ENCODE results near the gene POMC. TPM values are rescaled to one million over a fixed set of nuclear protein-coding genes. Genes with fewer than 3 reads are reported as not detected.
"Not testable (repeated sequence)": the region's sequence is repeated elsewhere in the genome, so short reads cannot be mapped to it uniquely, and the experiment has no call there.

The POMC gene
- 1 to 10 TPM; 5.0 to 5.8 (median 5.7) TPM for polyA plus RNA-seq (ENCODE audit: insufficient read length in 3 of 3)

DNA sequence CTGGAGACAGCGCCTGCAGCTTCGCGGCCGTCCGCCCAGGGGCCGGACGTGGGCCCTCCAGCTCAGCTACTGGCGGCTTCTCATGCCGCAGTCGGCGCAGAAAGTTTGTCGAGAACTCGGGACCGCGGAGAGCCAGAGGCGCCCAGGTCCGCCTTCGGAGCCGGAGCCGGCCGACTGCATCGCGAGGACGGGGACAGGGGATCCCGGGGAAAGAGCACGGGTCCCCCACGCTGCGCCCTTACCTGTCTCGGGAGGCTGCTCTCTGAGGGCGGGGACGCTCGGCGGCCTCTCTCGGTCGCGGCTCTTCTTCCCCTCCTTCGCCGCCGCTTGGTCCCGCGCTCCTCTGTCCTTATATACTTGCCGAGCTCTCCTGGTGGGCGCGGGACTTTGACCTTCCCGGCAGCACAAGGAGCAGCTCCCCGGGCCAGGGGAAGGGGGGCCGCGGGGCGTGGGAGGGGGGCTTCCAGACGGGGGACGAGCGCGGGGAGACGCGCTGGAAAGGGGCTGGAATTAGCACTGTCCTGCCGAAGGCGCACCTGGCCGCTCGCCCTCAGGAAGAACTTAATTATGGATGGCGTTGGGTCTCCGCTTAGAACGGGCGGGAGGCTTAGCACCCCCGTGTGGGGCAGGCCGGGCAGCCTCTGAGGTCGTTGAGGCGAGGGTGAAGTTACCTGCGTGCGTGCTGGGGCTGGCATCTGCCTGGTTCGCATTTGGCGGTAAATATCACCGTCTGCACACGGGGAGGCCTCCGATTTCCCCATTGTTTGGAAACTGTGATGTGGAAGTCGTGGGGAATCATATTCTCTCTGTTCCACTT is at the start of gene POMC:
TSS of gene POMC (minus strand) at position 325 of the 817 bp plus-strand sequence. CDS start 3,808 bp downstream, outside the sequence.
- DNase-seq (ENCODE audit: low read depth in 3 of 3, low spot score in 2 of 3) = peak in 1 of 3 donors; percentile 36

- no peak for DNase-seq (ENCODE audit: low read depth in 3 of 3, low spot score in 2 of 3)
Measured at GRCh38 chr2:25218100-25218499, 49.7 kb upstream of the POMC start.

DNA sequence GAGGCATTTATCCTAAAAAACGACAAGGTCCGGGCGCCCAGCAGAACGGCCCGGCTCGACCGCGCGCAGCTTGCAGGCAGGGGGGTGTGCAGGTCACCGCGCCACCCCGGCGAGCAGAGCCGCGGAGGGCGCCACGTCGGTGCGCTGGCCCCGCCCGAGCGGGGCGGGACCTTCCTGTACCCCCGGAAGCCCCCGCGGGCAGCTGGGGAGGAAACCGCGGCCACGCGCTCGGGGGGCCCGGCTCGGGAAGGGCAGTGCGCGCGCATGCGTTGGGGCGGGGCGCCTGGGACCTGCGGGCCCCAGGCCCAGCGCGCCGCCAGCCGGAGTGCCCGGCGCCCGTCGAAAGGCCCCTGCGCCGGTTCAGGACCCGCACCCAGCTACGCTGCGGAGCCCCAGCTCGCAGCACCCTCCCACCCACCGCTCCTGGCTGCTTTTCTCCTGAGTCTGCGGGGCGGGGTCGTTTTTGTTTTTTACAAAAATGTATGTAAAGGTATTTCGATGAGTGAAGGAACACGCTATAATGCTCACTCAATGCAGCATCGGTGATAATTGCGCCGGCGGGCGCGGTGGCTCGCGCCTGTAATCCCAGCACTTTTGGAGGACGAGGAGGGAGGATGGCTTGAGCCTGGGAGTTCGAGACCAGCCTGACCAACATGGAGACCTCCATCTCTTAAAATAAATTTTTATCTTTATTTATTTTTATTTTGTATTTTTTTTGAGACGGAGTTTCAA is 47.7 kb upstream of the POMC start:
- DNase-seq (ENCODE audit: low read depth in 3 of 3, low spot score in 2 of 3) = peak in 2 of 3 donors; percentile 48 to 50

GRCh38 chr2:25215232-25215631 is 46.9 kb upstream of the POMC start:
- DNase-seq (ENCODE audit: low read depth in 3 of 3, low spot score in 2 of 3) = no peak

GRCh38 chr2:25213229-25213628 is 44.8 kb upstream of the POMC start:
- no peak for DNase-seq (ENCODE audit: low read depth in 3 of 3, low spot score in 2 of 3)

DNA sequence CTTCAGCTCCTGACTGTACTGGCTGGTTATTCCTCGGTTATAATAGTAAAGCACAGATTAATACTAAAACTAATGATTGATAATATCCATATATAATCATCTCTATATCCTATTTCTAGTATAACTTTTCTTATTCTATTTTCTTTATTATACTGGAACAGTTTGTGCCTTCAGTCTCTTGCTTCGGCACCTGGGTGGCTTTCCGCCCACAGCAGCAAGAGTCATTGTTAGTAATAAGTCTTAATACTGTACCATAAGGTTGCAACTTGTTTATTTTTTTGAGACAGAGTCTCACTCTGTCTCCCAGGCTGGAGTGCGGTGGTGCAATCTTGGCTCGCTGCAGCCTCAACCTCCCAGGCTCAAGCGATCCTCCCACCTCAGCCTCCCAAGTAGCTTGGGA is 42.5 kb upstream of the POMC start:
- not testable (repeated sequence) for DNase-seq (ENCODE audit: low read depth in 3 of 3, low spot score in 2 of 3)

DNA sequence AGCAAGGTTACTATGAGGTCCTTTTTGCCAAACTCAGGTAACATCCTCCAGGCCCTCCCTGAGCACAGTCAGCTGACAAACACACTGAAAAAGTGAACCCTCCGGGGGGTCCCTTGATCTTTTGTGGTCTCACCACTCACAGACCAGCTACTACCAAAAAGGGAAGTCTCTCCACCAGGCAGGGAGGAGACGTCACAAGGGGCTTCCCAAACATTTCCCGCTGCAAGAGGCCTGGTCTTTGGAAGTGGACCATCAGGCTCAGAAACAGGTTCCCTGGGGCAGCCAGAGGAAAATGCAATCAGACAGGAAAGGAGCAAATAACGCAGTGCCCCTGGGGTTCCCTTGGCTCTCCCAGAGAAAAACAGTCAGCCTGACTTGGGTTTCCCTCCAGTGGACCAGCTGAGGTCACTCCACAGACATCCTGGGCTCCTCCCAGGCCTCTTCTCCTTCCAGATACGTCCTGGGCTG is 38.7 kb upstream of the POMC start:
- no peak for DNase-seq (ENCODE audit: low read depth in 3 of 3, low spot score in 2 of 3)

- no peak for DNase-seq (ENCODE audit: low read depth in 3 of 3, low spot score in 2 of 3)
Measured at GRCh38 chr2:25204190-25204838, 35.9 kb upstream of the POMC start.

DNA sequence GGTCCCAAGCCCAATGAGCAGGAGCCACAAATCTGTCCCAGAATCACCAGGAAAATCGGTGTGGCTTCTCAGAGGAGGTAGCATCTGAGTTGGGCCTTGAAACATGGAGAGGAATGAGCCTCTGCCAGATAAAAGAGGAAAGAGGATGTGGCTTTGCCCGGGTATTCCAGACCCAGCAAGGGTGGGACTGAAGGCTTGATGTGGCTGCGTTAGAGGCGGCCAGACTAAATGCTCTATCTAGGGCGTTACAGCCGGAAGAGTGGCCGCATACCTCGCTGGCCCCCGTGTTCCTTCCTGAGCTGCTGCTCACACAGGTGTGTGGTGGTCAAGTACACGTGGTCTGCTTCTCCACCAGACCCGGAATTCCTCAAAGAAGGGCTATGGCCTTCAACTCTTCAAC is 33.9 kb upstream of the POMC start:
- DNase-seq (ENCODE audit: low read depth in 3 of 3, low spot score in 2 of 3) = no peak

- no peak for DNase-seq (ENCODE audit: low read depth in 3 of 3, low spot score in 2 of 3)
Measured at GRCh38 chr2:25201794-25202193, 33.4 kb upstream of the POMC start.

DNA sequence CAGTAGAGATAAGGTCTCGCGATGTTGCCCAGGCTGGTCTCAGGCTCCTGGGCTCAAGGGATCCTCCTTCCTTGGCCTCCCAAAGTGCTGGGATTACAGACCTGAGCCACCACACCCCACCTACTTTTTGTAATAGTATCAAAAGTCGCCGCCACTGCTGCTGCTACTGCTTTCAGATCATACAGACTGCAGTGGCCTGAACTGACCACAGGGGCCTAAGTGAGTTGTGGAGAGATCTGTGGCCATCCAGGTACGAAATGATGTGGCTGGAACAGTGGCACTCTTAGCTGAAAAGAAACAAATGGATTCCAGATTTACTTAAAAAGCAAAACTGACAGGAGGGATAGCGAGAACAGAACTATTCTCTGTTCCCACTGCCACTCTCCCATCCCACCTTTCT is 32.9 kb upstream of the POMC start:
- no peak for DNase-seq (ENCODE audit: low read depth in 3 of 3, low spot score in 2 of 3)

DNA sequence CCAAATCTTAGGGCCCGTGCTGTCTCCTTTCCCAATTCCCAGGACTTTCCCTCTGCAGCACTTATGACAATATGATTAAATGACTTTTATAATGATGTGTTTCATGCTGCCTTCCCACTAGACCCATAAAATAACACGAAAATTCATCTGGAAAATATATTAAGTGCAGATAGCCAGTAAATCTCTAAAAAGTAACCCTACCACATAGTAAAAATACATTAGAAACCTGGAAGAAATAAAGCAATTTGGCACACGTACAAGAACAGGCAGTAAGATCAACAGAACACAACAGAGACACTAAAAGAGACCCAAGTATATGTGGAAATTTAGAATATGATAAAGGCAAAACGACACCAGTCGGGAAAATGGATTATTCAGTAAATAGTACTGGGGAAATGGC is 30.2 kb upstream of the POMC start:
- DNase-seq (ENCODE audit: low read depth in 3 of 3, low spot score in 2 of 3) = no peak

DNA sequence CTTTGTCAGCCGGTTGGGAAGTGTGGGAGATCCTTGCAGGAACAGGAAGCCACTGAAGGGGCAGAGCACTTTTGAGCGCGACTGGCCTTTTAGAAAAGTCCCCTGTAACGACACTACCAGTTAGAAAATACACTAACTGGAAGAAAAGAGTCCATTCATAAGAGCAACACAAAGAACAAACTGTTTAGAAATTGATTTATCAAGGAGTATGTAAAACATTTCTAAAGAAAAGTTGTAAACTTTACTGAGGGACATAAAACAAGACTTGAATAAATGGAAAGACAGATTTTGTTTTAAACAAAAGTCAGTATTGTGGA is 29.8 kb upstream of the POMC start:
- no peak for DNase-seq (ENCODE audit: low read depth in 3 of 3, low spot score in 2 of 3)

DNA sequence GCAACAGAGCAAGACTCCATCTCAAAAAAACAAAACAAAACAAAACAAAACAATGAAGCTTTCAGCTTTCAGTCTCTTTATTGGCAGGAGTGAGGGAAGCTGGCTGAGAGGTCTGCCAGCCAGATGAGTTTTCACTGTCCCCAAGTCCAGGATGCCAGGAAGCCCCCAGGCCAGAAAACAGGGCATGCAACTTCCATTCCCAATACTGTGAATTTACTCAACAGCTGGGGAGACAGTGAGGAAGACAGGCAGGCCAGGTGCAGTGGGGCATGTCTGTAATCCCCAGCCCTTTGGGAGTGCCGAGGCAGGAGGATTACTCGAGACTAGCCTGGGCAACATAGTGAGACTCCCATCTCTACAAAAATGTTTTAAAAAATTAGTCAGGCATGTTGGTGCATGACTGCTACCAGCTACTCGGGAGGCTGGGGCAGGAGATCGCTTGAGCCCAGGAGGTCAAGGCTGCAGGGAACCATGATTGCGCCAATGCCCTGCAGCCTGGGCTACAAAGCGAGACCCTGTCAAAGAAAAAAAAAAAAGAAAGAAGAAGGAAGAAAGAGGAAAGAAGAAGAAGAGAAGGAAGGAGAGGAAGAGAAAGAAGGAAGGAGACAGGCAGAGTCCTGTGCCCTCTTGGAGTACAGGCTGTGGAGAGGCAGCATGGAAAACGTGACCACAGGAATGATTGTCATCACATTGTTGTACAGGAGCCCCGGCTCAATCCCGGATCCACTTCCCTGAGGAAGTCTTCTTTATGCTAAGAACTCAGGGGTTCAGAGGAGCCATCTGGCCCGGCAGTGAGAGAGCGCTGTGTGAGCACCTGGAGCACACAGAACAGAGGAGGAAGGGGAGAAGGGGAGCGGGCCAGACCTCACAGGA is 29.2 kb upstream of the POMC start:
- DNase-seq (ENCODE audit: low read depth in 3 of 3, low spot score in 2 of 3) = no peak

DNA sequence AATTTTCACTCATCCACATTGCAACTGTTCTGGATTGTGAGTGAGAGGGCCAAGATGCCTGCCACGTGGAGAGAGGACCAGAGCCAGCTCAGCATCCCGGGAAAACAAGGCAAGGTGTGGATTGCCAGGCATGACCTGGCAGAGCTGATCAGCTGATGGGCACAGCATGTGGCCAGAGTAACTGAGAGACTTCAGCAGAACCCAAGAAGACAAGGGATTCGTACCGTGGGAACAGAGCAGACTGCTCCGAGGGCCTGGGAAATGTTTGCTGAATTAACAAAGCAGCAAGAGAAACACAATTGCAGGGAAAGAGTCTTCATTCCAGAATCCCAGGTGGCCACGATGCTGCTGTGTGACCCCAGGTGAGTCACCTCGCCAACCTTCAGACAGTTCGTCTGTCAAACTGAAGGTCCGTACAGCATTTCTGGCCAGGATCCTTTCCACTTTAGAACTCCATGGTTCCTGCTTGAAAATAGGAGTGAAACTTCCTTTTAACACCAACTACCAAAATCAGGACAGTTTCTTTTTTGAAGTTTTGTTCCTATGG is 26.3 kb upstream of the POMC start:
- no peak for DNase-seq (ENCODE audit: low read depth in 3 of 3, low spot score in 2 of 3)

GRCh38 chr2:25190536-25190935 is 22.2 kb upstream of the POMC start:
- no peak for DNase-seq (ENCODE audit: low read depth in 3 of 3, low spot score in 2 of 3)

GRCh38 chr2:25188405-25188804 is 20.0 kb upstream of the POMC start:
- DNase-seq (ENCODE audit: low read depth in 3 of 3, low spot score in 2 of 3) = no peak

- no peak for DNase-seq (ENCODE audit: low read depth in 3 of 3, low spot score in 2 of 3)
Measured at GRCh38 chr2:25187729-25188350, 19.5 kb upstream of the POMC start.

DNA sequence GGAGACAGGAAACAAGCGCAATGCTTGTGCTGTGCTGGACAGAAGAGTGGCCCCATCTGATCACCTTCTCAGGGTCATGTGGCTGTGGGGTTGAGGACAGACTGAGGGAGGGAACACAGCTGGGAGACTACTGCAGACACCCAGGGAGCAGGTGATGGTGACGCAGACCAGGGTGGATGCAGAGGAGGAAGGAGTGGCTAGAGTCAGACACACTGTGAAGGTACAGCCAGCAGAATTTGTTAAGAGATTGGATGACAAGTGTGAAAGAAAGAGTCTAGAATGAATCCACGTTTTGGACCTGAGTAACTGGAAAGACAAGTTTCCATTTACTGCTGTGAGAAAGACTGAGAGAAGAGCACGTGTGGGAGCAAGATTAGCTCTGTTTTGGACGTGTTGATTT is 15.9 kb upstream of the POMC start:
- DNase-seq (ENCODE audit: low read depth in 3 of 3, low spot score in 2 of 3) = no peak

DNA sequence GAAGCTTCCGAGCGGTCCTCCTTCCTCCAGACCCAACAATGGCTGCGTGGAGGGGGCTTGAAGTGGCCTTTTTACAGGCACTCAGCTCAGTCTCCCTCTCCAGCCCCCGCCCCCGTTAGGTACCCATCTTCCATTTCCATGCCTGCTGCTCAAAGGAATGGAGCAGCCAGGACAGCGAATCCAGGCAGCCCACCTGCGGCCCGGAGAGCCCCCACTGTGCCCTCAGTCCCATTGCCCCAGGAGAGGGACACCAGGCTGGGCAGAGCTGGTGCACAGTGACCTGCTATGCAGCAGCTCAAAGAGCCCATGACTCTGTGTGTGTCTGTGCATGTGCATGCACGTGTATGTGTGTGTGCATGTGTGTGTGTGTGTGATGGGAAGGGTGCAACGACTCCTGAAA is 10.6 kb upstream of the POMC start:
- no peak for DNase-seq (ENCODE audit: low read depth in 3 of 3, low spot score in 2 of 3)
